Measurements from ENCODE around the gene LRRC39. TPM values are rescaled to one million over a fixed set of nuclear protein-coding genes. Genes with fewer than 3 reads are reported as not detected.

LRRC39 gene
- total and polyA plus RNA-seq, 7 donors = 27.7 to 227 (median 92.5) TPM

DNA sequence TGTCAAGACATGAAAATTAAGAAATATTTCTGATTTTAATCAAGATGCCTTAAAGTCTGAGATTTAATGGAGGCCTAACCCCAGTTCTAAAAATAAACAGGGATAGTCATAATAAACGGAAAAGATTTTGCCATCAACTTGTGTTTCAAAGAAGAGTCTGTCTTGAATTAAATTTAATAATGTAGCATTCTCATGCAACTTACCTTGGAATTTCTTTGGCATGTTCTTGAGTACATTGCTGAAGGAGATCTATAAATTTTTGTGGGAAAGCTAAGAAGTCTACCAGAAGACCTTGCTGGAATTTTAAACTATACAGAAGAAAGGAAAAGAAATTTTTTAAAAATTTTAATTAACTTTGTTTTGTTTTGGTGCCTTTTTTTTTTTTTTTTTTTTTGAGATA is 55.9 kb downstream of the LRRC39 start:
- Histone ChIP-seq H3K4me1 (no peaks in the 10 kb centered on the region), H3K36me3 (ENCODE audit: insufficient read depth in 1 of 2, low read depth in 1 of 2) (peaks cover 0 to 39% of the 10 kb centered on the region in 2 donors), H3K27me3 (ENCODE audit: insufficient read depth in 3 of 3, low read length in 2 of 3) (no peaks in the 10 kb centered on the region), H3K4me3 (no peak overlapping the region), H3K27ac (no peak overlapping the region), H3K9me3 (no peaks in the 10 kb centered on the region)
- no peak for DNase-seq
- no peak for ATAC-seq
- WGBS, 3 donors = 76 to 86% (median 80%) methylated on average over 1 of the region's 1 CpG
- TF ChIP-seq, protein P1, sequence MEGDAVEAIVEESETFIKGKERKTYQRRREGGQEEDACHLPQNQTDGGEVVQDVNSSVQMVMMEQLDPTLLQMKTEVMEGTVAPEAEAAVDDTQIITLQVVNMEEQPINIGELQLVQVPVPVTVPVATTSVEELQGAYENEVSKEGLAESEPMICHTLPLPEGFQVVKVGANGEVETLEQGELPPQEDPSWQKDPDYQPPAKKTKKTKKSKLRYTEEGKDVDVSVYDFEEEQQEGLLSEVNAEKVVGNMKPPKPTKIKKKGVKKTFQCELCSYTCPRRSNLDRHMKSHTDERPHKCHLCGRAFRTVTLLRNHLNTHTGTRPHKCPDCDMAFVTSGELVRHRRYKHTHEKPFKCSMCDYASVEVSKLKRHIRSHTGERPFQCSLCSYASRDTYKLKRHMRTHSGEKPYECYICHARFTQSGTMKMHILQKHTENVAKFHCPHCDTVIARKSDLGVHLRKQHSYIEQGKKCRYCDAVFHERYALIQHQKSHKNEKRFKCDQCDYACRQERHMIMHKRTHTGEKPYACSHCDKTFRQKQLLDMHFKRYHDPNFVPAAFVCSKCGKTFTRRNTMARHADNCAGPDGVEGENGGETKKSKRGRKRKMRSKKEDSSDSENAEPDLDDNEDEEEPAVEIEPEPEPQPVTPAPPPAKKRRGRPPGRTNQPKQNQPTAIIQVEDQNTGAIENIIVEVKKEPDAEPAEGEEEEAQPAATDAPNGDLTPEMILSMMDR (IDR thresholded peaks at IDR 0.05) = no peak
- intact Hi-C loops (cut with DNase I) = no loop called here

DNA sequence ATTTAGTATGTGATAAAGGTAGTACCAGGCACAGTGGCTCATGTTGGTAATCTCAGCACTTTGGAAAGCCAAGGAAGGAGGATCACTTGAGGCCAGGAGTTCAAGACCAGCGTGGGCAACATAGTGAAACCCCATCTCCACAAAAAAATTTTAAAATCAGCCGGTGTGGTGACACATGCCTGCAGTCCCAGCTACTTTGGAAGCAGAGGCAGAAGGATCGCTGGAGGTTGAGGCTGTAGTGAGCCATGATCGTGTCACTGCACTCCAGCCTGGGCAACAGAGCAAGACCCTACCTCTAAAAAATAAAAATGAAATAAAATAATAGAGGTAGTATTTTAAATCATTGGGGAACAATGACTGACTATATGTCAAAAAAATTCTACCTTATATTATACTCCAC is 62.5 kb downstream of the LRRC39 start:
- intact Hi-C loops (cut with DNase I) = no loop called here
- Histone ChIP-seq H3K9me3 (no peaks in the 10 kb centered on the region), H3K36me3 (ENCODE audit: insufficient read depth in 1 of 2, low read depth in 1 of 2) (peaks cover 0 to 29% of the 10 kb centered on the region in 2 donors), H3K27me3 (ENCODE audit: insufficient read depth in 3 of 3, low read length in 2 of 3) (no peaks in the 10 kb centered on the region), H3K27ac (no peak overlapping the region), H3K4me1 (no peaks in the 10 kb centered on the region), H3K4me3 (no peak overlapping the region)
- DNase-seq (no peak), ATAC-seq (no peak)
- TF ChIP-seq, protein P1 (IDR thresholded peaks at IDR 0.05) = no peak
- 96 to 98% (median 97%) methylated on average over 4 of the region's 4 CpGs for WGBS, 3 donors

DNA sequence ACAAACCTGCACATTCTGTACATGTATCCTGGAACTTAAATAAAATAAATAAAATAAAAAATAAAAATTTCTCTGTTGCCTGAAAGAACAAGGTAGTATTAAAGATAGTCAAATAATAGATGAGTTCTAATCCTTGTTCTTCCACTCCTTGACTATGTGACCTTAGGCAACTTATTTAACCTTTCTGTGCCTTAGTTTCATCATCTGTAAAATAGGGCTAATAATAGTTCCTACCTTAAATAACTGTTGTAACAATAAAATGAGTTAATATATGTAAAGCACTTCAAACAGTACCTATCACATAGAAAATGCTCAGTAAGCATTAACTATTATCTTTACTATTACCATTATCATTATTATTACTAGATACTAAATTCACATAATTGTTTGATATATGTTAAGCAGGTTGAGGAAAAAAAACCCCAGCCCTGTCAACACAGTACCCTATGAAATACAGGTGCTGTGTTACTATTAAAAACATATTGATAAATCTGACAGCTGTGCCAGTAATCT is 68.4 kb downstream of the LRRC39 start:
- no peak for ATAC-seq
- intact Hi-C loops (cut with DNase I) = no loop called here

DNA sequence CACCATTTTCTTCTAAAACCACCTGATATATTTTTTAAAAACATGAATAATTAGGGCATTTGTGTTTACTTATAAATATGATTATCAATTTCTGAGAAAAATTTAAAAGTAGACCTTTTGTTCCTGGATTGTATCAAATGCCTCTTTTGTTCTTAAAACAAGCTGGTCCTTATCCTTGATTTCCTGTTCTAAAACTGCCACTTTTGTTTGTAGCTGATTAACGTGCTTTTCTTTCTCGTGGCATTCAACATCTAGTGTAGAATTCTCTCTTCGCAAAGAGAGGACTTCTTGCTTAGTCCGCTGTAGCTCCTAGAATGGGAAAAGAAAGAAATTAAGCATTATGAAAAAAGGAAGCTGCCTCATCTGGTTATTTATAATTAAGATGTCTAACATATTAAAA is 70.4 kb downstream of the LRRC39 start:
- peaks cover 4 to 64% of the 10 kb centered on the region in 2 donors for H3K36me3 ChIP-seq (ENCODE audit: insufficient read depth in 1 of 2, low read depth in 1 of 2)
- H3K4me1 ChIP-seq = no peaks in the 10 kb centered on the region
- TF ChIP-seq, protein P1 (IDR thresholded peaks at IDR 0.05) = no peak
- no peak for DNase-seq
- intact Hi-C loops (cut with DNase I) = no loop called here
- ATAC-seq = no peak
- 90 to 95% (median 93%) methylated on average over 4 of the region's 4 CpGs for WGBS, 3 donors
- H3K9me3 ChIP-seq = no peaks in the 10 kb centered on the region
- no peak overlapping the region for H3K27ac ChIP-seq
- H3K27me3 ChIP-seq (ENCODE audit: insufficient read depth in 3 of 3, low read length in 2 of 3) = no peaks in the 10 kb centered on the region
- H3K4me3 ChIP-seq = no peak overlapping the region

More for the DNA sequence above, 68.4 kb downstream of the LRRC39 start:
- no peak overlapping the region for H3K27ac ChIP-seq
- H3K36me3 ChIP-seq (ENCODE audit: insufficient read depth in 1 of 2, low read depth in 1 of 2) = peaks cover 0 to 45% of the 10 kb centered on the region in 2 donors
- no peaks in the 10 kb centered on the region for H3K9me3 ChIP-seq
- no peak overlapping the region for H3K4me3 ChIP-seq
- no peaks in the 10 kb centered on the region for H3K27me3 ChIP-seq (ENCODE audit: insufficient read depth in 3 of 3, low read length in 2 of 3)
- no peaks in the 10 kb centered on the region for H3K4me1 ChIP-seq
- TF ChIP-seq, protein P1 (IDR thresholded peaks at IDR 0.05) = no peak
- no peak for DNase-seq

DNA sequence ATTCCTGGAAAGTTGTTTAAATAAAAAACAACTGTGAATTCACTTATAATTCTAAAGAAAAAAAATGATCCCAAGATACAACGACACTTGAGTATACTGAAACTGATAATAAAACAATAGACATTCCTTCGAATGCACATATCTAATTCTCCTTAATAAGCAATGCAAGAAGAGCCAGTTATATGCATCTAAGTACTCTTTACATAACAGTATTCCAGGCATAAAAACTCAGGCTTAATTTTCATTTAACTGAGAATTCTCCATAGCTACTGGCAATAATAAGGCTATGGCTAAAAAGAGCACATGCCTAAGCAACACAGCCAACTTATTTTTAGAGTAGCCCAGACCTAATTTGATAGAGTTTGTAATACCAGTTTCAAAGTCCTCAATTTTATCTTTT is 76.5 kb downstream of the LRRC39 start:
- no peak for DNase-seq
- H3K9me3 ChIP-seq = no peaks in the 10 kb centered on the region
- H3K4me1 ChIP-seq = no peaks in the 10 kb centered on the region
- TF ChIP-seq, protein P1 (IDR thresholded peaks at IDR 0.05) = no peak
- peaks cover 7 to 69% of the 10 kb centered on the region in 2 donors for H3K36me3 ChIP-seq (ENCODE audit: insufficient read depth in 1 of 2, low read depth in 1 of 2)
- no peak overlapping the region for H3K27ac ChIP-seq
- no peak overlapping the region for H3K4me3 ChIP-seq
- intact Hi-C loops (cut with DNase I) = no loop called here
- H3K27me3 ChIP-seq (ENCODE audit: insufficient read depth in 3 of 3, low read length in 2 of 3) = no peaks in the 10 kb centered on the region
- WGBS, 3 donors = 91 to 97% (median 93%) methylated on average over 2 of the region's 2 CpGs
- ATAC-seq = no peak

All from psoas muscle (tissue), 8 donors.